SH-SY5Y (cell line): ENCODE data around the gene UCHL1.

Source experiments
- GATA2 ChIP-seq: IDR thresholded peaks from 2 replicates; pipeline ENCODE4 v1.6.1; 2011; ENCODE audit warnings: mild to moderate bottlenecking, low read depth, low read length
- GATA3 ChIP-seq: IDR thresholded peaks from 2 replicates; pipeline ENCODE4 v1.6.1; 2011; ENCODE audit warnings: low read depth, mild to moderate bottlenecking, low read length, moderate library complexity

DNA sequence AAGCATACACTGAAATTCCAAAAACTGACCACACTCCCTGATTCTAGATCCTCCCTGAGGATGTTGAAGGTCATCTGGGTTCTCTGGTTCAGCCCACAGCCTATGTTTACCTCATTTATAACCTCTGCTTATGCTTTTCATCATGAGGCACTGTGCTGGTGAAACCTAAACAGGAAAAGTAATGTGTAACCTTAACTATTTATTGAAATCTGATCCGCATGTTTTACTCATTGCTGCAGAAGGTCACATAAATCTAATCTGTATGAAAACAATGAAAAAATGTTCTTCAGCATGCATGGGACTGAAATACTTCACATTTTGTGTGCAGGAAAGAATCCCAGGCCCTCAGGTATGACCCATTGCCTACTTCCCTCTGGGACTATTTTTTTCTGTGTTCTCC lies 30.3 kb downstream of the UCHL1 start:
- TF ChIP-seq GATA2: no peak
- TF ChIP-seq GATA3: no peak
